GM13976 (cell line): ENCODE data around the gene SV2C.
"Not testable (repeated sequence)": the region's sequence is repeated elsewhere in the genome, so short reads cannot be mapped to it uniquely, and the experiment has no call there.

ENCODE experiments used
- DNase-seq: peaks from one replicate; pipeline ENCODE4 v3.0.0; 2012; ENCODE audit warnings: low spot score
- CTCF ChIP-seq: IDR thresholded peaks from 2 replicates; pipeline ENCODE4 v1.5.1; 2012; ENCODE audit warnings: borderline replicate concordance, mild to moderate bottlenecking; ENCODE audit not compliant: insufficient read depth; ENCODE audit errors: extremely low read depth, missing control alignments, control extremely low read depth
- in situ Hi-C: fragments of 300-500 bp; cut with MboI; formaldehyde crosslinking; loops from one replicate; pipeline ENCODE4 v1.12.0; 2022; ENCODE audit warnings: low sequenced_read_pairs, mixed read lengths, inconsistent platforms; ENCODE audit not compliant: unreplicated experiment

Gene SV2C

GRCh38 chr5:76334574-76334973, 251.4 kb downstream of the SV2C start:
- in situ Hi-C loops = no loop called here
- DNase-seq = no peak
- no peak for TF ChIP-seq CTCF

- in situ Hi-C loops, DNase-seq: not testable (repeated sequence)
Measured at GRCh38 chr5:76335451-76335850, 252.3 kb downstream of the SV2C start.

- DNase-seq, in situ Hi-C loops: not testable (repeated sequence)
Measured at GRCh38 chr5:76336253-76336809, 253.1 kb downstream of the SV2C start.

- TF ChIP-seq CTCF = peak; percentile 34
- DNase-seq = peak; percentile 61
- in situ Hi-C loops = no loop called here
Measured at GRCh38 chr5:76337953-76338451, 254.8 kb downstream of the SV2C start.

GRCh38 chr5:76339919-76340318, 256.7 kb downstream of the SV2C start:
- TF ChIP-seq CTCF = no peak
- in situ Hi-C loops = no loop called here
- DNase-seq = no peak

GRCh38 chr5:76341651-76342334, 258.6 kb downstream of the SV2C start:
- TF ChIP-seq CTCF = no peak
- in situ Hi-C loops = no loop called here
- DNase-seq = no peak

GRCh38 chr5:76342474-76342873, 259.3 kb downstream of the SV2C start:
- in situ Hi-C loops = no loop called here
- no peak for TF ChIP-seq CTCF
- no peak for DNase-seq
